ENCODE results near the gene EPHB1. TPM values are rescaled to one million over a fixed set of nuclear protein-coding genes. Genes with fewer than 3 reads are reported as not detected.

The EPHB1 gene
- polyA plus RNA-seq, 1 of the 3 experiments (the other 2 are of a cell fraction): 1.2 TPM

DNA sequence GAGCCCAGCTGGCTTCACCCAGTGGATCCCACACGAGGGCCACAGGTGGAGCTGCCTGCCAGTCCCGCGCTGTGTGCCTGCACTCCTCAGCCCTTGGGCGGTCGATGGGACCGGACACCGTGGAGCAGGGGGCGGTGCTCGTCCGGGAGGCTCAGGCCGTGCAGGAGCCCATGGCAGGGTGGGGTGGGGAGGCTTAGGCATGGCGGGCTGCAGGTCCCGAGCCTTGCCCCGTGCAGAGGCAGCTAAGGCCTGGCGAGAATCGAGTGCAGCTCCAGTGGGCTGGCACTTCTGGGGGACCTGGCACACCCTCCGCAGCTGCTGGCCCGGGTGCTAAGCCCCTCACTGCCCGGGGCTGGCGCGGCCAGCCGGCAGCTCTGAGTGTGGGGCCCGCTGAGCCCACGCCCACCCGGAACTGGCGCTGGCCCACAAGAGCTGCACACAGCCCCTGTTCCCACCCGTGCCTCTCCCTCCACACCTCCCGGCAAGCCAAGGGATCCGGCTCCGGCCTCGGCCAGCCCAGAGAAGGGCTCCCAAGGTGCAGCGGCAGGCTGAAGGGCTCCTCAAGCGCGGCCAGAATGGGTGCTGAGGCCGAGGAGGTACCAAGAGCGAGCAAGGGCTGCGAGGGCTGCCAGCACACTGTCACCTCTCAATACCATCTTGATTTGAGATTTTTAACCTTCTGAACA, 121.4 kb downstream of the EPHB1 start:
- CTCF ChIA-PET: no interaction called here
- Histone ChIP-seq H2AFZ (ENCODE audit: low read depth) (no peak overlapping the region), H3F3A (replicated peaks; ENCODE audit: insufficient read depth) (no peaks in the 10 kb centered on the region), H3K27me3 (ENCODE audit: insufficient read depth) (no peaks in the 10 kb centered on the region), H3K4me2 (no peak overlapping the region), H3K9ac (no peak overlapping the region), H3K4me3 (ENCODE audit: low read depth in 2 of 2, low read length in 1 of 2) (no peak overlapping the region), H3K27ac (ENCODE audit: low read depth in 2 of 2, low read length in 1 of 2) (no peak overlapping the region), H3K9me3 (no peaks in the 10 kb centered on the region), H3K79me2 (ENCODE audit: insufficient read depth) (no peaks in the 10 kb centered on the region), H3K36me3 (replicated peaks in 1 of 2; ENCODE audit: control insufficient read depth in 1 of 2, insufficient read depth in 2 of 2, low read length in 1 of 2) (no peaks in the 10 kb centered on the region), H3K4me1 (ENCODE audit: control insufficient read depth in 1 of 2, insufficient read depth in 2 of 2, low read depth in 1 of 2, low read length in 1 of 2) (no peaks in the 10 kb centered on the region), H3K9me2 (no peaks in the 10 kb centered on the region), H4K20me1 (ENCODE audit: insufficient read depth) (no peaks in the 10 kb centered on the region)
- no peak for DNase-seq
- POLR2A ChIA-PET: no interaction called here
- WGBS (ENCODE audit: low lambda C conversion rate): 51% methylated on average over 9 of the region's 37 CpGs
- no peak for TF ChIP-seq FOXM1 (IDR thresholded peaks at IDR 0.05; ENCODE audit: low read depth)
- no peak for TF ChIP-seq RCOR1 (IDR thresholded peaks at IDR 0.05; ENCODE audit: low read length)

DNA sequence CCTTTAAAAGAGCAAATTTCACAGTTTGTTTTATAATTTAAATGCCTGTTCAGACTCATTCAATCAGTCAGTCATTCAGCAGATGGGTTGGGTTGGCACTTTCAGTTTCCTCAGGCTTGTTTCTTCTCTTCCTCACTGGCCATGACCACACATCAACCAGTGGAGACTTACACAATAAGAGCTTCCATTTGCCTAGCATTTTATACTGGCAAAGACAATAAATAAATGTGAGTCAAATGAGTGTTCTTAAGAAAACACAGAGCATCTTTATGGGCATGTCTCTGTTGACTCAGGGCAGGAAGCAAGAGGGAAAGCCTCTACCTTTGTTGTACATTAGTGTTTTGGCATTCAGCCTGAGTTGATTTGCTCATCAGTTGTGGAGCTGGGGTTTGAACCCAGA, 122.6 kb downstream of the EPHB1 start:
- no peak for DNase-seq
- Histone ChIP-seq H3K36me3 (replicated peaks in 1 of 2; ENCODE audit: control insufficient read depth in 1 of 2, insufficient read depth in 2 of 2, low read length in 1 of 2) (no peaks in the 10 kb centered on the region), H3K79me2 (ENCODE audit: insufficient read depth) (no peaks in the 10 kb centered on the region), H3K9me2 (no peaks in the 10 kb centered on the region), H3F3A (replicated peaks; ENCODE audit: insufficient read depth) (no peaks in the 10 kb centered on the region), H3K9ac (no peak overlapping the region), H3K27ac (ENCODE audit: low read depth in 2 of 2, low read length in 1 of 2) (no peak overlapping the region), H2AFZ (ENCODE audit: low read depth) (no peak overlapping the region), H3K4me1 (ENCODE audit: control insufficient read depth in 1 of 2, insufficient read depth in 2 of 2, low read depth in 1 of 2, low read length in 1 of 2) (no peaks in the 10 kb centered on the region), H3K4me3 (ENCODE audit: low read depth in 2 of 2, low read length in 1 of 2) (no peak overlapping the region), H3K27me3 (ENCODE audit: insufficient read depth) (no peaks in the 10 kb centered on the region), H3K9me3 (no peaks in the 10 kb centered on the region), H4K20me1 (ENCODE audit: insufficient read depth) (no peaks in the 10 kb centered on the region), H3K4me2 (no peak overlapping the region)
- ChIA-PET POLR2A (no interaction called here), CTCF (no interaction called here)
- no peak for TF ChIP-seq TAF1 (IDR thresholded peaks at IDR 0.05; ENCODE audit: borderline replicate concordance, low read depth, low read length)
- no peak for TF ChIP-seq FOSL2 (IDR thresholded peaks at IDR 0.05; ENCODE audit: borderline replicate concordance, low read depth)
- no peak for TF ChIP-seq JUND (IDR thresholded peaks at IDR 0.05)
- no peak for TF ChIP-seq EP300 (IDR thresholded peaks at IDR 0.05; ENCODE audit: borderline replicate concordance in 1 of 2, low read depth in 1 of 2, low read length in 1 of 2)
- no peak for TF ChIP-seq RFX5 (IDR thresholded peaks at IDR 0.05; ENCODE audit: low read length)
- TF ChIP-seq RAD21 (IDR thresholded peaks at IDR 0.05; ENCODE audit: low read length): no peak
- no peak for TF ChIP-seq TEAD4 (IDR thresholded peaks at IDR 0.05; ENCODE audit: borderline replicate concordance, insufficient read depth)
- TF ChIP-seq, protein P1, sequence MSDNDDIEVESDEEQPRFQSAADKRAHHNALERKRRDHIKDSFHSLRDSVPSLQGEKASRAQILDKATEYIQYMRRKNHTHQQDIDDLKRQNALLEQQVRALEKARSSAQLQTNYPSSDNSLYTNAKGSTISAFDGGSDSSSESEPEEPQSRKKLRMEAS (IDR thresholded peaks at IDR 0.05; ENCODE audit: low read depth): no peak
- no peak for TF ChIP-seq NFIC (IDR thresholded peaks at IDR 0.05; ENCODE audit: borderline replicate concordance)
- TF ChIP-seq, protein P2, sequence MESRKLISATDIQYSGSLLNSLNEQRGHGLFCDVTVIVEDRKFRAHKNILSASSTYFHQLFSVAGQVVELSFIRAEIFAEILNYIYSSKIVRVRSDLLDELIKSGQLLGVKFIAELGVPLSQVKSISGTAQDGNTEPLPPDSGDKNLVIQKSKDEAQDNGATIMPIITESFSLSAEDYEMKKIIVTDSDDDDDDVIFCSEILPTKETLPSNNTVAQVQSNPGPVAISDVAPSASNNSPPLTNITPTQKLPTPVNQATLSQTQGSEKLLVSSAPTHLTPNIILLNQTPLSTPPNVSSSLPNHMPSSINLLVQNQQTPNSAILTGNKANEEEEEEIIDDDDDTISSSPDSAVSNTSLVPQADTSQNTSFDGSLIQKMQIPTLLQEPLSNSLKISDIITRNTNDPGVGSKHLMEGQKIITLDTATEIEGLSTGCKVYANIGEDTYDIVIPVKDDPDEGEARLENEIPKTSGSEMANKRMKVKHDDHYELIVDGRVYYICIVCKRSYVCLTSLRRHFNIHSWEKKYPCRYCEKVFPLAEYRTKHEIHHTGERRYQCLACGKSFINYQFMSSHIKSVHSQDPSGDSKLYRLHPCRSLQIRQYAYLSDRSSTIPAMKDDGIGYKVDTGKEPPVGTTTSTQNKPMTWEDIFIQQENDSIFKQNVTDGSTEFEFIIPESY (IDR thresholded peaks at IDR 0.05; ENCODE audit: borderline replicate concordance, low read depth): no peak
- TF ChIP-seq TCF12 (IDR thresholded peaks at IDR 0.05): no peak
